Stomach (tissue), 19 donors: ENCODE results near the gene C11orf91. TPM values are rescaled to one million over a fixed set of nuclear protein-coding genes. Genes with fewer than 3 reads are reported as not detected.

Experiments used
- DNase-seq, 2 donors: peaks; one replicate each; pipeline versions ENCODE4 v3.0.0 to v3.0.0-alpha.2; 2013 to 2019
- H3K27ac ChIP-seq, 5 donors: fragments of 200-600 bp in 4 of 5; sonication (generic) in 4 of 5; one replicate each; pipeline ENCODE4 v1.5.1; 2013 to 2019; ENCODE audit warnings: mild to moderate bottlenecking in 1 of 5, moderate library complexity in 1 of 5
- H3K27me3 ChIP-seq, 3 donors: fragments of 200-600 bp; sonication (generic); one replicate each; pipeline ENCODE4 v1.5.1; 2017 to 2019; ENCODE audit warnings: mixed run types in 1 of 3
- H3K36me3 ChIP-seq, 4 donors: fragments of 200-600 bp; sonication (generic); 1 replicate in 3 of 4; 2 replicates in 1 of 4; pipeline ENCODE4 v1.5.1; 2016 to 2019
- H3K4me1 ChIP-seq, 4 donors: fragments of 200-600 bp; sonication (generic); one replicate each; pipeline ENCODE4 v1.5.1; 2016 to 2019
- H3K4me3 ChIP-seq, 4 donors: fragments of 200-600 bp; sonication (generic) in 3 of 4; one replicate each; pipeline ENCODE4 v1.5.1; 2016 to 2019; ENCODE audit warnings: mild to moderate bottlenecking in 1 of 4
- H3K9me3 ChIP-seq, 4 donors: fragments of 200-600 bp; sonication (generic); one replicate each; pipeline ENCODE4 v1.5.1; 2016 to 2019
- EP300 ChIP-seq: sonication (generic); formaldehyde crosslinking; IDR thresholded peaks from one replicate; pipeline ENCODE4 v1.6.1; 2017; ENCODE audit warnings: antibody characterized with exemption
- POLR2A ChIP-seq, 4 donors: fragments of 450-650 bp; IDR thresholded peaks; one replicate each; pipeline ENCODE4 v1.6.1; 2016; ENCODE audit warnings: antibody characterized with exemption in 4 of 4, control low read depth in 2 of 4, mild to moderate bottlenecking in 1 of 4, moderate library complexity in 1 of 4
- POLR2AphosphoS5 ChIP-seq, 3 donors: sonication (generic); formaldehyde crosslinking; IDR thresholded peaks; one replicate each; pipeline ENCODE4 v1.6.1; 2016; ENCODE audit warnings: antibody characterized with exemption in 3 of 3
- WGBS, 5 donors: extraction: QIAGEN DNeasy Blood & Tissue Kit in 3 of 5; methylation state at CpG; one replicate each; pipeline versions ENCODE4 v1.1.5 to v1.1.7; 2013 to 2018; 5-methylcytosine and 5-hydroxymethylcytosine counted together
- intact Hi-C: fragments of 100-400 bp; cut with DNase I; formaldehyde crosslinking; loops from one replicate; pipeline ENCODE4 v1.15.1; 2023; ENCODE audit warnings: low total_unique reads
- long read RNA-seq, 10 donors: transcript quantifications; one replicate each; lab custom pipeline, GENCODE V29; 2026
- polyA plus RNA-seq, 3 donors: library from polyadenylated mRNA; stranded (reverse); fragments of 200-250 nt; gene quantifications; one replicate each; pipeline ENCODE4 v1.2.3, GENCODE V29; 2013
- total RNA-seq, 5 donors: library from RNA; depleted of rRNA; stranded (reverse); fragments of >200 nt; gene quantifications; one replicate each; pipeline versions ENCODE4 v1.1.0 to v1.2.3, GENCODE V29; 2014 to 2016
- TF ChIP-seq, protein P1 (sequence below), 7 experiments: fragments of 450-650 bp in 4 of 7; fragments of 200-600 bp in 3 of 7; sonication (generic) in 3 of 7; IDR thresholded peaks; one replicate each; pipeline ENCODE4 v1.5.1; 2016 to 2019; ENCODE audit warnings: antibody characterized with exemption in 7 of 7, control low read depth in 2 of 7, mild to moderate bottlenecking in 1 of 7
- donor health status: healthy with polysubstance abuse.
- donor health status: Bipolar disorder and iron deficiency.
- donor health status: healthy.

C11orf91 gene
- total RNA-seq (not detected), polyA plus RNA-seq (not detected)
- long read RNA-seq, donor 1, result 0 reads
- long read RNA-seq, donor 2, result 0 reads
- long read RNA-seq, donor 3, result 0 reads
- long read RNA-seq, donor 4, result 0 reads
- long read RNA-seq, donor 5, result 0 reads
- long read RNA-seq, donor 6, result 0 reads
- long read RNA-seq, donor 7, result 0 reads
- long read RNA-seq, donor 8, result 0 reads
- long read RNA-seq, donor 9, result 0 reads
- long read RNA-seq, donor 10, result 0 reads

DNA sequence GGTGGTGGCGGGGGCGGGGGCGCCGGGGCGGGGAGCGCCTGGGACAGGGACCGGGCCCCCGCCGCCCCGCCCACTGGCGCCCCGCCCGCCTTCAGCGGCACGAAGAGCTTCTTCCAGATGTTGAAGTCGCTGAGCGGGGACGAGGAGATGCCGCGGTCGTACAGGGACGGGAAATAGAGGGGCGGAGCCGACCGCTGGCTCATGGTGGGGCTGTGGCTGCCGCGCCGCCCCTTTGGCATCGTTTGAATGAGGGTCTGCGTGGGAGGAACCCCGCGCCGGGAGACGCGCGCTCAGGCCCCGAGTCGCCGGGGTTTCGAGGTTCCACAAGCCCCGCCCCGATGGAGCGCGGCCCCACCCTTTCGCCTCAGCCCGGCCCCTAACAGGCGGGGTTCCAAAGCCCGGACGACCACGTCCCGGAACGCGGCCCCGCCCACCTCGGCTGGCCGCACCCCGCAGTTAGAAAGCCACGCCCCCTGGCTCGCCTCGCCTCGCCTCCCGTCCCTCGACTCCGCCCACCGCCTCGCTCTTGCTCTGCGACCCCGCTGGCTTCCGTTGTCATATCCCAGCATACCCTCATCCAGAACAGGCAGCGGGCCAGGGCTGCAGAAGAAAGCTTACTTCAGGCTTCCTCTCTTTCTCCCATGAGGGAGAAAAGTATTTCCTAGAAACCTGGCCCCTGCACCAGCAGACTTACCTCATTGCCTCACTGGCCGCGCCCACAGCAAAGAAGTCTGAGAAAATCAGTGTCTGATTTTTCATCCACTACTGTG is at the start of gene C11orf91:
Gene C11orf91 (minus strand): TSS at position 325 of the 770 bp plus-strand sequence. CDS start 86 bp downstream, at position 239.
- DNase-seq, result peak; percentile 97 to 99
- H3K9me3 ChIP-seq, result no peaks in the 10 kb centered on the region
- H3K27ac ChIP-seq, result peak within 1 kb of the TSS; percentile 85 to 90 (median 87)
- peak within 1 kb of the TSS; percentile 49 to 62 (median 58) for H3K4me3 ChIP-seq
- intact Hi-C loops, result no loop called here
- peaks cover 44 to 97% (median 58%) of the 10 kb centered on the region in 4 donors for H3K4me1 ChIP-seq
- H3K27me3 ChIP-seq, result no peaks in the 10 kb centered on the region
- peak in 2 of 3 donors; percentile 76 to 93 for TF ChIP-seq POLR2AphosphoS5 (IDR thresholded peaks at IDR 0.05)
- TF ChIP-seq, protein P1, sequence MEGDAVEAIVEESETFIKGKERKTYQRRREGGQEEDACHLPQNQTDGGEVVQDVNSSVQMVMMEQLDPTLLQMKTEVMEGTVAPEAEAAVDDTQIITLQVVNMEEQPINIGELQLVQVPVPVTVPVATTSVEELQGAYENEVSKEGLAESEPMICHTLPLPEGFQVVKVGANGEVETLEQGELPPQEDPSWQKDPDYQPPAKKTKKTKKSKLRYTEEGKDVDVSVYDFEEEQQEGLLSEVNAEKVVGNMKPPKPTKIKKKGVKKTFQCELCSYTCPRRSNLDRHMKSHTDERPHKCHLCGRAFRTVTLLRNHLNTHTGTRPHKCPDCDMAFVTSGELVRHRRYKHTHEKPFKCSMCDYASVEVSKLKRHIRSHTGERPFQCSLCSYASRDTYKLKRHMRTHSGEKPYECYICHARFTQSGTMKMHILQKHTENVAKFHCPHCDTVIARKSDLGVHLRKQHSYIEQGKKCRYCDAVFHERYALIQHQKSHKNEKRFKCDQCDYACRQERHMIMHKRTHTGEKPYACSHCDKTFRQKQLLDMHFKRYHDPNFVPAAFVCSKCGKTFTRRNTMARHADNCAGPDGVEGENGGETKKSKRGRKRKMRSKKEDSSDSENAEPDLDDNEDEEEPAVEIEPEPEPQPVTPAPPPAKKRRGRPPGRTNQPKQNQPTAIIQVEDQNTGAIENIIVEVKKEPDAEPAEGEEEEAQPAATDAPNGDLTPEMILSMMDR (IDR thresholded peaks at IDR 0.05), result no peak
- WGBS, 5 donors, result 0 to 1% (median 1%) methylated on average over 30 to 72 of the region's 72 CpGs
- peaks cover under 1 to 12% (median 9%) of the 10 kb centered on the region in 4 donors for H3K36me3 ChIP-seq

DNA sequence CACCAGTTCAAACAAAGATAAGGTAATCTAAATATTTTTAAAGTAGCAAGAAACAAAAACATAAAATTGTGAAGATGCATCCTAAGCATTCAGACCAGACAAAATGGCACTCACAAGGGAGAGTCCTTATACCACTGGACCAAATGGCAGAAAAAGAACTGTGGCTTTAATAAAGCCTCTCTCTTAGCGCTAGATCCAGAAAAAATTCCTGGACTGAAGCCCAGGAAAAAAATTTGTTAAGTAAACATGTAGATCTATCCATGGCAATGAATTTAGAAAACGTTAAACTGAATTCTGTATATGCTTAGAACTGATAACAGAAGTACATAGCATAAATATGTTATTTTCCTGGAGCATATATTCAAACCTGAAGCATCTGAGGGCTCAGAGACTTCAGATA is 47.4 kb upstream of the C11orf91 start:
- H3K27ac ChIP-seq, result peak overlapping the region in 1 of 5 donors; percentile 18

DNA sequence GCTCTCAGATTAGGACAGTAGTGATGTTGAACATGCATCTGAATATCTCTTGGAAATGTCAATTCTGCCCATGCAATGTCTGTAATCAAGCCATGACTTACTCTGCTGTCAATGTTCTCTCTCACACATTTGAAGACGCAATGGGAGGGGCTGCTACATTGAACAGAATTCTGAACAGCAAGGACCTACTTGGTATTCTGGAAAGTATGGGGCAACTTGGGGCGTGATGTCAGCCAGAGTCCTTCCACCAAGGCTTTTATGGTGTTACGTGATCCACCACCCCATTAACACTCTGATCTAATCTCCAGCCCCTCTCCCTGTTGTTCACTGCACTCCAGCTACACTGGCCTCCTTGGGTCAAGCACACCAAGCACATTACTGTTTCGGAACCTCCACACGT is 42.7 kb upstream of the C11orf91 start:
- Histone ChIP-seq H3K4me1 (peaks cover 0 to 36% (median 17%) of the 10 kb centered on the region in 4 donors), H3K9me3 (no peaks in the 10 kb centered on the region), H3K36me3 (peaks cover 0 to 34% (median 21%) of the 10 kb centered on the region in 4 donors), H3K27ac (peak overlapping the region in 1 of 5 donors; percentile 43), H3K27me3 (no peaks in the 10 kb centered on the region), H3K4me3 (no peak overlapping the region)
- intact Hi-C loops, result loop anchor here (10.0 kb wide), 1 partner anchor 198 kb away; no protein-coding TSS in a partner anchor
- 83 to 95% (median 88%) methylated on average over 5 of the region's 5 CpGs for WGBS, 5 donors
- DNase-seq, result no peak
- no peak for TF ChIP-seq EP300
- TF ChIP-seq POLR2A (IDR thresholded peaks at IDR 0.05), result no peak
- TF ChIP-seq, protein P1 (IDR thresholded peaks at IDR 0.05), result no peak
- no peak for TF ChIP-seq POLR2AphosphoS5 (IDR thresholded peaks at IDR 0.05)

More for the DNA sequence above, 47.4 kb upstream of the C11orf91 start:
- 11 to 19% (median 17%) methylated on average over 2 of the region's 2 CpGs for WGBS, 5 donors
- peaks cover 0 to 40% (median 18%) of the 10 kb centered on the region in 4 donors for H3K4me1 ChIP-seq
- intact Hi-C loops, result loop anchor here (10.0 kb wide), 1 partner anchor 203 kb away; no protein-coding TSS in a partner anchor
- no peaks in the 10 kb centered on the region for H3K9me3 ChIP-seq
- H3K27me3 ChIP-seq, result no peaks in the 10 kb centered on the region
- H3K36me3 ChIP-seq, result peaks cover 6 to 70% (median 57%) of the 10 kb centered on the region in 4 donors
- no peak overlapping the region for H3K4me3 ChIP-seq
- peak in 1 of 2 donors; percentile 71 for DNase-seq
- TF ChIP-seq EP300 (no peak), POLR2A (IDR thresholded peaks at IDR 0.05) (no peak), POLR2AphosphoS5 (IDR thresholded peaks at IDR 0.05) (no peak)
- TF ChIP-seq, protein P1 (IDR thresholded peaks at IDR 0.05), result no peak

GRCh38 chr11:33742249-33742851 is 41.7 kb upstream of the C11orf91 start:
- peaks cover 0 to 27% (median 21%) of the 10 kb centered on the region in 4 donors for H3K36me3 ChIP-seq
- H3K4me3 ChIP-seq, result no peak overlapping the region
- no peaks in the 10 kb centered on the region for H3K27me3 ChIP-seq
- 70 to 80% (median 72%) methylated on average over 3 of the region's 3 CpGs for WGBS, 5 donors
- intact Hi-C loops, result loop anchor here (10.0 kb wide), 1 partner anchor 198 kb away; no protein-coding TSS in a partner anchor
- peaks cover 0 to 30% (median 12%) of the 10 kb centered on the region in 4 donors for H3K4me1 ChIP-seq
- H3K9me3 ChIP-seq, result no peaks in the 10 kb centered on the region
- TF ChIP-seq POLR2A (IDR thresholded peaks at IDR 0.05), result no peak
- TF ChIP-seq, protein P1 (IDR thresholded peaks at IDR 0.05), result peak in 4 of 7 experiments; percentile 26 to 57 (median 43)
- DNase-seq, result peak in 1 of 2 donors; percentile 51
- no peak overlapping the region for H3K27ac ChIP-seq
